ENCODE data around the gene XYLT1.

DNA sequence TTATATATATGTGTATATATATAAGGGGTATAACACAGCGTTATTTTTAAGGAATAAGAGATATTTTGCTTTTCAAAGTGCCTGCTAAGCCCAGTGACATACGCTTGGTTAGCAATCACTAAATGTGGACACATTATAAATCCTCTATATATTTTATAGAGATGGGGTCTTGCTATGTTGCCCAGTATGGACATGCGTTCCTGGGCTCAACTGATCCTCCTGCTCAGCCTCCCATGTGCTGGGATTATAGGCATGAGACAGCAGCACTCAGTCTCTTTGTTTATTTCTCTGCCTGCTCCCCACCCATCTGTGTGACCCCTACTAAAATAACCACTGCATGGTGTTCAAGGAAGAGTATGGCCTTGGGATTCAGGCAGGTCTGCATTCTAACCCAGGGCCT, 63.4 kb downstream of the XYLT1 start:
- TF ChIP-seq, protein P1, sequence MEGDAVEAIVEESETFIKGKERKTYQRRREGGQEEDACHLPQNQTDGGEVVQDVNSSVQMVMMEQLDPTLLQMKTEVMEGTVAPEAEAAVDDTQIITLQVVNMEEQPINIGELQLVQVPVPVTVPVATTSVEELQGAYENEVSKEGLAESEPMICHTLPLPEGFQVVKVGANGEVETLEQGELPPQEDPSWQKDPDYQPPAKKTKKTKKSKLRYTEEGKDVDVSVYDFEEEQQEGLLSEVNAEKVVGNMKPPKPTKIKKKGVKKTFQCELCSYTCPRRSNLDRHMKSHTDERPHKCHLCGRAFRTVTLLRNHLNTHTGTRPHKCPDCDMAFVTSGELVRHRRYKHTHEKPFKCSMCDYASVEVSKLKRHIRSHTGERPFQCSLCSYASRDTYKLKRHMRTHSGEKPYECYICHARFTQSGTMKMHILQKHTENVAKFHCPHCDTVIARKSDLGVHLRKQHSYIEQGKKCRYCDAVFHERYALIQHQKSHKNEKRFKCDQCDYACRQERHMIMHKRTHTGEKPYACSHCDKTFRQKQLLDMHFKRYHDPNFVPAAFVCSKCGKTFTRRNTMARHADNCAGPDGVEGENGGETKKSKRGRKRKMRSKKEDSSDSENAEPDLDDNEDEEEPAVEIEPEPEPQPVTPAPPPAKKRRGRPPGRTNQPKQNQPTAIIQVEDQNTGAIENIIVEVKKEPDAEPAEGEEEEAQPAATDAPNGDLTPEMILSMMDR (IDR thresholded peaks at IDR 0.05) = no peak
- no peak for TF ChIP-seq POLR2A (IDR thresholded peaks at IDR 0.05)

Measured in vagina (tissue), 2 donors.